Left ventricle myocardium inferior (tissue), 1 donor: ENCODE measurements around the gene IGFALS. TPM values are rescaled to one million over a fixed set of nuclear protein-coding genes. Genes with fewer than 3 reads are reported as not detected.

Experiments
- DNase-seq: peaks from one replicate; pipeline ENCODE4 v3.0.0-alpha.2; 2020
- H3K27ac ChIP-seq: fragments of 200-600 bp; replicated peaks from 2 replicates; pipeline ENCODE4 v1.8.0; 2021
- H3K27me3 ChIP-seq: fragments of 200-600 bp; 2 replicates; pipeline ENCODE4 v1.8.0; 2021; ENCODE audit warnings: low read depth
- H3K36me3 ChIP-seq: fragments of 200-600 bp; 2 replicates; pipeline ENCODE4 v1.8.0; 2021
- H3K4me1 ChIP-seq: fragments of 200-600 bp; 2 replicates; pipeline ENCODE4 v1.8.0; 2021
- H3K4me3 ChIP-seq: fragments of 200-600 bp; 2 replicates; pipeline ENCODE4 v1.8.0; 2021; ENCODE audit warnings: mild to moderate bottlenecking, moderate library complexity
- H3K9me3 ChIP-seq: fragments of 200-600 bp; replicated peaks from 2 replicates; pipeline ENCODE4 v1.8.0; 2021
- CTCF ChIP-seq: fragments of 200-600 bp; IDR thresholded peaks from 2 replicates; pipeline ENCODE4 v1.8.0; 2021; ENCODE audit warnings: antibody characterized with exemption, mild to moderate bottlenecking, borderline replicate concordance
- intact Hi-C: fragments of 100-400 bp; cut with micrococcal nuclease; formaldehyde crosslinking; loops from one replicate; pipeline ENCODE4 v1.11.0; 2022
- total RNA-seq: library from RNA; stranded (reverse); fragmentation: NEBNext Ultra II Directional; extraction: Animal tissue kit (Norgen Biotek cat#: 25700); gene quantifications from one replicate; pipeline ENCODE4 v1.2.1, GENCODE V29; 2021
- donor health status: DM: no; HTN: yes; CAD: no; lungs with severe emphysema.

IGFALS gene
- total RNA-seq, 1 donor from 2014 or later = not detected

GRCh38 chr16:1759511-1759910 lies 34.0 kb downstream of the IGFALS start:
- Histone ChIP-seq H3K27ac (no peak overlapping the region), H3K4me3 (no peak overlapping the region), H3K36me3 (peaks cover 79% of the 10 kb centered on the region), H3K4me1 (no peaks in the 10 kb centered on the region), H3K9me3 (no peaks in the 10 kb centered on the region), H3K27me3 (no peaks in the 10 kb centered on the region)
- intact Hi-C loops = no loop called here
- no peak for TF ChIP-seq CTCF
- DNase-seq = no peak

- H3K9me3 ChIP-seq = no peaks in the 10 kb centered on the region
- peaks cover 81% of the 10 kb centered on the region for H3K36me3 ChIP-seq
- H3K4me1 ChIP-seq = no peaks in the 10 kb centered on the region
- TF ChIP-seq CTCF = no peak
- DNase-seq = no peak
- intact Hi-C loops = no loop called here
- H3K27me3 ChIP-seq = no peaks in the 10 kb centered on the region
- no peak overlapping the region for H3K4me3 ChIP-seq
- no peak overlapping the region for H3K27ac ChIP-seq
Observed at GRCh38 chr16:1758923-1759322, 34.6 kb downstream of the IGFALS start.

GRCh38 chr16:1757714-1758461 lies 35.6 kb downstream of the IGFALS start:
- intact Hi-C loops = no loop called here
- no peak for DNase-seq
- no peak overlapping the region for H3K27ac ChIP-seq
- TF ChIP-seq CTCF = no peak
- no peaks in the 10 kb centered on the region for H3K9me3 ChIP-seq
- no peaks in the 10 kb centered on the region for H3K27me3 ChIP-seq
- no peaks in the 10 kb centered on the region for H3K4me1 ChIP-seq
- H3K4me3 ChIP-seq = no peak overlapping the region
- peaks cover 83% of the 10 kb centered on the region for H3K36me3 ChIP-seq

GRCh38 chr16:1754204-1754603 lies 39.3 kb downstream of the IGFALS start:
- H3K4me1 ChIP-seq = no peaks in the 10 kb centered on the region
- no peak overlapping the region for H3K4me3 ChIP-seq
- H3K9me3 ChIP-seq = no peaks in the 10 kb centered on the region
- no peak for TF ChIP-seq CTCF
- peaks cover 87% of the 10 kb centered on the region for H3K36me3 ChIP-seq
- no peaks in the 10 kb centered on the region for H3K27me3 ChIP-seq
- intact Hi-C loops = no loop called here
- H3K27ac ChIP-seq = no peak overlapping the region
- no peak for DNase-seq

- H3K4me3 ChIP-seq = no peak overlapping the region
- no peaks in the 10 kb centered on the region for H3K9me3 ChIP-seq
- no peak for DNase-seq
- H3K27me3 ChIP-seq = no peaks in the 10 kb centered on the region
- no peak for TF ChIP-seq CTCF
- H3K27ac ChIP-seq = no peak overlapping the region
- H3K4me1 ChIP-seq = no peaks in the 10 kb centered on the region
- H3K36me3 ChIP-seq = peaks cover 87% of the 10 kb centered on the region
- intact Hi-C loops = no loop called here
Observed at GRCh38 chr16:1752853-1753252, 40.7 kb downstream of the IGFALS start.
